ENCODE data around the gene SYT3.

GRCh38 chr19:50668416-50668815 lies 28.7 kb upstream of the SYT3 start:
- TF ChIP-seq CTCF (tag by site-specific recombination; IDR thresholded peaks at IDR 0.05), result no peak
- no peak for TF ChIP-seq ZNF146 (tag by site-specific recombination; IDR thresholded peaks at IDR 0.05)
- no peak for TF ChIP-seq SETDB1 (IDR thresholded peaks at IDR 0.05; ENCODE audit: insufficient read length, low read length)
- TF ChIP-seq ATF2 (tag by site-specific recombination; IDR thresholded peaks at IDR 0.05; ENCODE audit: low read depth), result no peak
- no peak for TF ChIP-seq PRDM2 (tag by site-specific recombination; IDR thresholded peaks at IDR 0.05; ENCODE audit: borderline replicate concordance)

All from HEK293 (cell line).